Smooth muscle cell (in vitro differentiated cells): Measurements from ENCODE around the gene EPHB2. TPM values are rescaled to one million over a fixed set of nuclear protein-coding genes. Genes with fewer than 3 reads are reported as not detected.

Experiments
- DNase-seq: peaks from one replicate; lab custom pipeline; 2025; ENCODE audit not compliant: unreplicated experiment; lab: John Stamatoyannopoulos, UW
- H2AFZ ChIP-seq: fragments of 200-600 bp; sonication (generic); 2 replicates; pipeline ENCODE4 v1.6.0; 2016; ENCODE audit warnings: antibody characterized with exemption, low read depth, mild to moderate bottlenecking
- H3F3A ChIP-seq: fragments of 200-600 bp; sonication (generic); 2 replicates; pipeline ENCODE4 v1.6.0; 2017; ENCODE audit warnings: antibody characterized with exemption, low read depth
- H3K27ac ChIP-seq: fragments of 200-600 bp; sonication (generic); 2 replicates; pipeline ENCODE4 v1.5.1; 2016; ENCODE audit warnings: low read depth, mild to moderate bottlenecking
- H3K27me3 ChIP-seq: fragments of 200-600 bp; sonication (generic); 2 replicates; pipeline ENCODE4 v1.6.1; 2016; ENCODE audit warnings: low read depth, mild to moderate bottlenecking
- H3K36me3 ChIP-seq: fragments of 200-600 bp; sonication (generic); 2 replicates; pipeline ENCODE4 v1.5.1; 2016; ENCODE audit warnings: low read depth
- H3K4me1 ChIP-seq: fragments of 200-600 bp; sonication (generic); 2 replicates; pipeline ENCODE4 v1.5.1; 2016; ENCODE audit warnings: low read depth
- H3K4me2 ChIP-seq: fragments of 200-600 bp; sonication (generic); 2 replicates; pipeline ENCODE4 v1.6.0; 2016; ENCODE audit warnings: mild to moderate bottlenecking
- H3K4me3 ChIP-seq: fragments of 200-600 bp; sonication (generic); 2 replicates; pipeline ENCODE4 v1.5.1; 2016; ENCODE audit warnings: mild to moderate bottlenecking
- H3K79me2 ChIP-seq: fragments of 200-600 bp; sonication (generic); 2 replicates; pipeline ENCODE4 v1.6.0; 2016; ENCODE audit warnings: low read depth, mild to moderate bottlenecking
- H3K9ac ChIP-seq: fragments of 200-600 bp; sonication (generic); 2 replicates; pipeline ENCODE4 v1.6.0; 2016; ENCODE audit warnings: low read depth
- H3K9me3 ChIP-seq: fragments of 200-600 bp; sonication (generic); replicated peaks from 2 replicates; pipeline ENCODE4 v1.5.1; 2016; ENCODE audit warnings: low read depth
- H4K20me1 ChIP-seq: fragments of 200-600 bp; sonication (generic); 2 replicates; pipeline ENCODE4 v1.6.0; 2016; ENCODE audit warnings: low read depth
- CTCF ChIP-seq: fragments of 200-600 bp; sonication (generic); IDR thresholded peaks from 2 replicates; pipeline ENCODE4 v1.5.1; 2017; ENCODE audit warnings: borderline replicate concordance, mild to moderate bottlenecking, antibody characterized with exemption; ENCODE audit not compliant: insufficient read depth, poor library complexity, severe bottlenecking
- WGBS: methylation state at CpG from one replicate; pipeline ENCODE4 v1.1.7; 2016; ENCODE audit warnings: low lambda C conversion rate; 5-methylcytosine and 5-hydroxymethylcytosine counted together
- polyA plus RNA-seq: library from polyadenylated mRNA; unstranded; fragments of >200 nt; fragmentation: Nextera tagmentation; extraction: Ambion mirVana; gene quantifications from 2 replicates; pipeline ENCODE4 v1.2.1, GENCODE V29; 2016
- total RNA-seq: library from RNA; depleted of rRNA; stranded (reverse); fragments of >200 nt; gene quantifications from 2 replicates; pipeline ENCODE4 v1.2.3, GENCODE V29; 2014

Gene EPHB2
- total and polyA plus RNA-seq, 2 experiments from 2014 or later, result 1.1 to 6.7 TPM

- TF ChIP-seq CTCF, result no peak
- Histone ChIP-seq H3K9ac (no peak overlapping the region), H2AFZ (no peak overlapping the region), H3K36me3 (no peaks in the 10 kb centered on the region), H3K27me3 (peaks cover 8% of the 10 kb centered on the region), H3F3A (peaks cover 15% of the 10 kb centered on the region), H3K4me1 (peaks cover 8% of the 10 kb centered on the region), H3K9me3 (no peaks in the 10 kb centered on the region), H4K20me1 (no peaks in the 10 kb centered on the region), H3K79me2 (no peaks in the 10 kb centered on the region), H3K27ac (no peak overlapping the region), H3K4me2 (no peak overlapping the region), H3K4me3 (no peak overlapping the region)
- no peak for DNase-seq
- 78% methylated on average over 12 of the region's 12 CpGs for WGBS
These were observed 36.5 kb downstream of the EPHB2 start for GRCh38 chr1:22747021-22747734.

GRCh38 chr1:22747735-22748073 is 37.1 kb downstream of the EPHB2 start:
- H3K4me3 ChIP-seq, result no peak overlapping the region
- H3K4me2 ChIP-seq, result no peak overlapping the region
- no peak for DNase-seq
- H3K9me3 ChIP-seq, result no peaks in the 10 kb centered on the region
- WGBS, result 96% methylated on average over 4 of the region's 4 CpGs
- TF ChIP-seq CTCF, result no peak
- H2AFZ ChIP-seq, result no peak overlapping the region
- H3F3A ChIP-seq, result peaks cover 15% of the 10 kb centered on the region
- H4K20me1 ChIP-seq, result no peaks in the 10 kb centered on the region
- H3K9ac ChIP-seq, result no peak overlapping the region
- H3K79me2 ChIP-seq, result no peaks in the 10 kb centered on the region
- H3K4me1 ChIP-seq, result peaks cover 8% of the 10 kb centered on the region
- H3K27ac ChIP-seq, result no peak overlapping the region
- H3K36me3 ChIP-seq, result no peaks in the 10 kb centered on the region
- H3K27me3 ChIP-seq, result peaks cover 4% of the 10 kb centered on the region

GRCh38 chr1:22749503-22749902 is 38.9 kb downstream of the EPHB2 start:
- Histone ChIP-seq H3F3A (peaks cover 15% of the 10 kb centered on the region), H4K20me1 (no peaks in the 10 kb centered on the region), H3K9ac (peak overlapping the region; percentile 20), H3K4me3 (no peak overlapping the region), H3K27me3 (no peaks in the 10 kb centered on the region), H3K27ac (peak overlapping the region; percentile 83), H3K79me2 (no peaks in the 10 kb centered on the region), H3K9me3 (no peaks in the 10 kb centered on the region), H2AFZ (no peak overlapping the region), H3K36me3 (no peaks in the 10 kb centered on the region), H3K4me2 (no peak overlapping the region), H3K4me1 (peaks cover 8% of the 10 kb centered on the region)
- no peak for DNase-seq
- no peak for TF ChIP-seq CTCF
- 86% methylated on average over 4 of the region's 4 CpGs for WGBS
